ENCODE data around the gene SIPA1.

- TF ChIP-seq GATA2 (IDR thresholded peaks at IDR 0.05; ENCODE audit: low read depth, low read length) (no peak), GATA3 (IDR thresholded peaks at IDR 0.05; ENCODE audit: low read depth, low read length) (no peak)
These were observed 22.5 kb upstream of the SIPA1 start, which contains the start of gene PCNX3 for GRCh38 chr11:65615229-65615949.
